Thyroid gland (tissue), 4 donors: Measurements from ENCODE around the gene JAKMIP1.

ENCODE experiments used
- POLR2A ChIP-seq, 2 donors: fragments of 450-650 bp; IDR thresholded peaks; one replicate each; pipeline ENCODE4 v1.6.1; 2017; ENCODE audit warnings: antibody characterized with exemption in 2 of 2, mild to moderate bottlenecking in 2 of 2, moderate library complexity in 1 of 2
- TF ChIP-seq, protein P1 (sequence below), 6 experiments: fragments of 200-600 bp in 3 of 6; fragments of 450-650 bp in 3 of 6; sonication (generic) in 3 of 6; IDR thresholded peaks; one replicate each; pipeline ENCODE4 v1.5.1; 2016 to 2019; ENCODE audit warnings: antibody characterized with exemption in 6 of 6, mild to moderate bottlenecking in 2 of 6, inconsistent platforms in 1 of 6, moderate library complexity in 1 of 6

DNA sequence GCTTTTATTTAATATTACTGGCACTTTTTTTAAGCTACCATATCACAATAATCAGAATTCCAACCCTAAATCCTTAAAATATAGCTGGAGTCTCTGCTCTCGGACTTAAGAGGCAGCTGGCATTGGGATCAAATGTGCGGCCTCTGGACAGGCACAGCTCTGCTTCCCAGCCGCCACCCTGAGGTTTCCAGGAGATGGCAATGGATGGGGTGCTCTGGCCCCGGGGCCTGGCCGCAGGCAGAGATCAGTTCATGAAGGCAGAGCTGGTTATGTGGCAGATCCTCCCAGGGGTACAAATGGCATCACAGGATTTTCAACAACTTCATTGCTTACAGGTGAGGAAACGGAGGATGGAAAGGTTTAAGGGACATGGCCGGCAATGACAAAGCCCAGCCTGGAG is 57.8 kb downstream of the JAKMIP1 start:
- TF ChIP-seq, protein P1, sequence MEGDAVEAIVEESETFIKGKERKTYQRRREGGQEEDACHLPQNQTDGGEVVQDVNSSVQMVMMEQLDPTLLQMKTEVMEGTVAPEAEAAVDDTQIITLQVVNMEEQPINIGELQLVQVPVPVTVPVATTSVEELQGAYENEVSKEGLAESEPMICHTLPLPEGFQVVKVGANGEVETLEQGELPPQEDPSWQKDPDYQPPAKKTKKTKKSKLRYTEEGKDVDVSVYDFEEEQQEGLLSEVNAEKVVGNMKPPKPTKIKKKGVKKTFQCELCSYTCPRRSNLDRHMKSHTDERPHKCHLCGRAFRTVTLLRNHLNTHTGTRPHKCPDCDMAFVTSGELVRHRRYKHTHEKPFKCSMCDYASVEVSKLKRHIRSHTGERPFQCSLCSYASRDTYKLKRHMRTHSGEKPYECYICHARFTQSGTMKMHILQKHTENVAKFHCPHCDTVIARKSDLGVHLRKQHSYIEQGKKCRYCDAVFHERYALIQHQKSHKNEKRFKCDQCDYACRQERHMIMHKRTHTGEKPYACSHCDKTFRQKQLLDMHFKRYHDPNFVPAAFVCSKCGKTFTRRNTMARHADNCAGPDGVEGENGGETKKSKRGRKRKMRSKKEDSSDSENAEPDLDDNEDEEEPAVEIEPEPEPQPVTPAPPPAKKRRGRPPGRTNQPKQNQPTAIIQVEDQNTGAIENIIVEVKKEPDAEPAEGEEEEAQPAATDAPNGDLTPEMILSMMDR (IDR thresholded peaks at IDR 0.05) = no peak
- TF ChIP-seq POLR2A (IDR thresholded peaks at IDR 0.05) = no peak
